Ishikawa (cell line): ENCODE data around the gene MICAL3.

Source experiments
- CEBPB ChIP-seq: IDR thresholded peaks from 2 replicates; pipeline ENCODE4 v1.6.1; 2012
- CREB1 ChIP-seq: IDR thresholded peaks from 2 replicates; pipeline ENCODE4 v1.6.1; 2012; ENCODE audit warnings: low read depth
- EGR1 ChIP-seq: IDR thresholded peaks from 2 replicates; pipeline ENCODE4 v1.6.1; 2012
- EP300 ChIP-seq: IDR thresholded peaks from 2 replicates; pipeline ENCODE4 v1.6.1; 2012; ENCODE audit warnings: borderline replicate concordance
- FOXM1 ChIP-seq: IDR thresholded peaks from 2 replicates; pipeline ENCODE4 v1.6.1; 2012; ENCODE audit warnings: low read depth, borderline replicate concordance
- MAX ChIP-seq: IDR thresholded peaks from 2 replicates; pipeline ENCODE4 v1.6.1; 2012
- NFIC ChIP-seq: IDR thresholded peaks from 2 replicates; pipeline ENCODE4 v1.6.1; 2012
- RAD21 ChIP-seq: IDR thresholded peaks from 2 replicates; pipeline ENCODE4 v1.6.1; 2012; ENCODE audit warnings: low read depth
- TAF1 ChIP-seq: IDR thresholded peaks from 2 replicates; pipeline ENCODE4 v1.6.1; 2012; ENCODE audit warnings: low read depth, mild to moderate bottlenecking
- TCF12 ChIP-seq: IDR thresholded peaks from 2 replicates; pipeline ENCODE4 v1.6.1; 2012; ENCODE audit warnings: low read depth
- TEAD4 ChIP-seq: IDR thresholded peaks from 2 replicates; pipeline ENCODE4 v1.6.1; 2012
- USF1 ChIP-seq: IDR thresholded peaks from 2 replicates; pipeline ENCODE4 v1.6.1; 2012
- YY1 ChIP-seq: IDR thresholded peaks from 2 replicates; pipeline ENCODE4 v1.6.1; 2012; ENCODE audit warnings: low read depth
- ZBTB7A ChIP-seq: IDR thresholded peaks from 2 replicates; pipeline ENCODE4 v1.6.1; 2012; ENCODE audit warnings: low read depth
- TF ChIP-seq, protein P1 (sequence below): IDR thresholded peaks from 2 replicates; pipeline ENCODE4 v1.6.1; 2012; ENCODE audit warnings: low read depth, mild to moderate bottlenecking

MICAL3 gene

GRCh38 chr22:18048441-18048898 lies 24.1 kb upstream of the MICAL3 start:
- TF ChIP-seq TAF1 = no peak
- no peak for TF ChIP-seq YY1
- TF ChIP-seq NFIC = no peak
- TF ChIP-seq EGR1 = no peak
- no peak for TF ChIP-seq ZBTB7A
- no peak for TF ChIP-seq MAX
- TF ChIP-seq FOXM1 = no peak
- no peak for TF ChIP-seq EP300
- no peak for TF ChIP-seq RAD21
- no peak for TF ChIP-seq CEBPB
- TF ChIP-seq, protein P1, sequence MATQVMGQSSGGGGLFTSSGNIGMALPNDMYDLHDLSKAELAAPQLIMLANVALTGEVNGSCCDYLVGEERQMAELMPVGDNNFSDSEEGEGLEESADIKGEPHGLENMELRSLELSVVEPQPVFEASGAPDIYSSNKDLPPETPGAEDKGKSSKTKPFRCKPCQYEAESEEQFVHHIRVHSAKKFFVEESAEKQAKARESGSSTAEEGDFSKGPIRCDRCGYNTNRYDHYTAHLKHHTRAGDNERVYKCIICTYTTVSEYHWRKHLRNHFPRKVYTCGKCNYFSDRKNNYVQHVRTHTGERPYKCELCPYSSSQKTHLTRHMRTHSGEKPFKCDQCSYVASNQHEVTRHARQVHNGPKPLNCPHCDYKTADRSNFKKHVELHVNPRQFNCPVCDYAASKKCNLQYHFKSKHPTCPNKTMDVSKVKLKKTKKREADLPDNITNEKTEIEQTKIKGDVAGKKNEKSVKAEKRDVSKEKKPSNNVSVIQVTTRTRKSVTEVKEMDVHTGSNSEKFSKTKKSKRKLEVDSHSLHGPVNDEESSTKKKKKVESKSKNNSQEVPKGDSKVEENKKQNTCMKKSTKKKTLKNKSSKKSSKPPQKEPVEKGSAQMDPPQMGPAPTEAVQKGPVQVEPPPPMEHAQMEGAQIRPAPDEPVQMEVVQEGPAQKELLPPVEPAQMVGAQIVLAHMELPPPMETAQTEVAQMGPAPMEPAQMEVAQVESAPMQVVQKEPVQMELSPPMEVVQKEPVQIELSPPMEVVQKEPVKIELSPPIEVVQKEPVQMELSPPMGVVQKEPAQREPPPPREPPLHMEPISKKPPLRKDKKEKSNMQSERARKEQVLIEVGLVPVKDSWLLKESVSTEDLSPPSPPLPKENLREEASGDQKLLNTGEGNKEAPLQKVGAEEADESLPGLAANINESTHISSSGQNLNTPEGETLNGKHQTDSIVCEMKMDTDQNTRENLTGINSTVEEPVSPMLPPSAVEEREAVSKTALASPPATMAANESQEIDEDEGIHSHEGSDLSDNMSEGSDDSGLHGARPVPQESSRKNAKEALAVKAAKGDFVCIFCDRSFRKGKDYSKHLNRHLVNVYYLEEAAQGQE = no peak
- TF ChIP-seq CREB1 = no peak
- no peak for TF ChIP-seq USF1
- no peak for TF ChIP-seq TCF12

GRCh38 chr22:18048041-18048440 lies 23.7 kb upstream of the MICAL3 start:
- TF ChIP-seq EGR1 = no peak
- no peak for TF ChIP-seq RAD21
- TF ChIP-seq, protein P1 = no peak
- TF ChIP-seq NFIC = no peak
- TF ChIP-seq CEBPB = no peak
- TF ChIP-seq EP300 = no peak
- TF ChIP-seq TEAD4 = no peak
- no peak for TF ChIP-seq YY1
- TF ChIP-seq MAX = no peak
- TF ChIP-seq FOXM1 = no peak
- TF ChIP-seq ZBTB7A = no peak
- TF ChIP-seq TAF1 = no peak
- TF ChIP-seq TCF12 = no peak
- TF ChIP-seq CREB1 = no peak
- no peak for TF ChIP-seq USF1

- TF ChIP-seq YY1 = no peak
- TF ChIP-seq EGR1 = no peak
- no peak for TF ChIP-seq MAX
- no peak for TF ChIP-seq CREB1
- no peak for TF ChIP-seq EP300
- no peak for TF ChIP-seq TAF1
- no peak for TF ChIP-seq TEAD4
- no peak for TF ChIP-seq FOXM1
- TF ChIP-seq CEBPB = no peak
These were observed 21.4 kb upstream of the MICAL3 start for GRCh38 chr22:18045794-18046193.

DNA sequence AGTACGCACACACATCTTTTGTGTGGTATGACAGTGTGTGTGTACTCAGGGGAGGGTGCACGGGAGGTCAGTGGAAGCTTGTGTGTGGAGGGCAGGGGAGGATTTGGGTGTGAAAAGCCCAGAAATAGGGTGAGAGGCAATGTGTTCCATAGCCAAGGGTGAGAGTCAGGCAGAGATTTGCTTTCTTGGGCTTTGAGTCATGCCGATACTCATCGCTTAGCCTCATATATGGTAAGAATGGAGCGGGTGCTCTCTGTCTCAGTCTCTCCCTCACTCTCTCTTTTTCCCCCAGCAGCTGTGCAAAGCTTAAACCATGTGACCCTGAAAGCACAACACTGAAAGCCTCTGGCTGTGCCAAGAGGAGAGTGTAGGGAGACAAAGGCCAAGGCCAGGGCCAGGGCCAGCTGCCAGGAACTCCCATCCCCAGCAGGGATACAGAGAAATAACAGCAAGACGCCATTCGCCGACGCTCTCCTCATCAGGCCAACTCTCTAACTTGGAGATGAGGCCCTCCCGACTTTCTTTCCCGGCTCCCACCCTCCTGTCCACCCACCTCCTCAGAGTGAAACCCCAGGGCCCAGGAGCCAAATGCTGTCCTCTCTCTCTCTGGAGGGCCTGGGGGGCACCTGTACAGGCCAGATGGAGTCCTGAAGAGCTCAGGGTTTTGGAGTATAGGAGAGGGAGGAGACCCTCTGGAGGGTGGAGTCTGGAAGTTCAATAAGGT lies 20.3 kb upstream of the MICAL3 start:
- no peak for TF ChIP-seq CREB1
- 0 out of 2 replicates have a peak, but pooled peaks have one; percentile 20 for TF ChIP-seq NFIC
- TF ChIP-seq USF1 = 0 out of 2 replicates have a peak, but pooled peaks have one; percentile 14
- TF ChIP-seq FOXM1 = no peak
- TF ChIP-seq CEBPB = no peak

- no peak for TF ChIP-seq EP300
These were observed 18.3 kb upstream of the MICAL3 start for GRCh38 chr22:18042685-18043084.
